PFSK-1 (cell line): ENCODE results near the gene SLC35B3.

ENCODE experiments used
- FOXP2 ChIP-seq: optimal IDR thresholded peaks from 2 replicates; pipeline ENCODE3; 2011; ENCODE audit warnings: borderline replicate concordance, control low read depth, inconsistent platforms; ENCODE audit not compliant: insufficient read depth; ENCODE audit errors: extremely low read length, extremely low read depth
- POLR2AphosphoS5 ChIP-seq: IDR thresholded peaks from 2 replicates; pipeline ENCODE4 v1.6.1; 2012; ENCODE audit warnings: low read depth, mild to moderate bottlenecking, control low read depth, low read length, moderate library complexity
- SIN3A ChIP-seq: IDR thresholded peaks from 2 replicates; pipeline ENCODE4 v1.6.1; 2012; ENCODE audit warnings: mild to moderate bottlenecking, low read length, moderate library complexity, borderline replicate concordance; ENCODE audit not compliant: insufficient read depth
- TAF1 ChIP-seq: IDR thresholded peaks from 2 replicates; pipeline ENCODE4 v1.6.1; 2012; ENCODE audit warnings: low read length, control low read depth, borderline replicate concordance; ENCODE audit not compliant: insufficient read depth
- TF ChIP-seq, protein P1 (sequence below), 2 experiments: IDR thresholded peaks; 2 replicates each; pipeline versions ENCODE4 v1.6.1 to v1.8.0; 2011 to 2012; ENCODE audit warnings: low read depth in 2 of 2, low read length in 2 of 2, control low read depth in 1 of 2, inconsistent platforms in 1 of 2, mild to moderate bottlenecking in 1 of 2, moderate library complexity in 1 of 2; ENCODE audit not compliant: insufficient read depth in 1 of 2

Gene SLC35B3

DNA sequence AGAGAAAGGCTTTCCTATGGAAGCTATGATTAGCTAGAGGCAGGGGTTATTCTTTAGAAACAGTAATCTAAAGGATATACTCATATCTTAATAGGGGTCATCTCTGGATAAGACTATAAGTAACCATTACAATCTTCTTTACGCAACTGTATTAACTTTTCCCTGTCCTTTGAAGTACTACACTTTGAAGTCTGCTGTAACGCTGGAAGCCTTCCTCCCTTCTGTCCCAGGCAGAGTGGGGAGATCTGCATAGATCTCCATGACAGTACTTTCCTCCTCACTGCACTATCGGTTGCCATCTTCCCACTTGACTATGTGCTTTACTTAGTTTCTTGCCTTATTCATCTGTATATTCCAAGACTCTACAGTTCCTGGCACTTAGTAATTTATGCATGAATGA lies 20.1 kb downstream of the SLC35B3 start:
- TF ChIP-seq SIN3A (no peak), POLR2AphosphoS5 (no peak), TAF1 (no peak), FOXP2 (no peak)
- TF ChIP-seq, protein P1, sequence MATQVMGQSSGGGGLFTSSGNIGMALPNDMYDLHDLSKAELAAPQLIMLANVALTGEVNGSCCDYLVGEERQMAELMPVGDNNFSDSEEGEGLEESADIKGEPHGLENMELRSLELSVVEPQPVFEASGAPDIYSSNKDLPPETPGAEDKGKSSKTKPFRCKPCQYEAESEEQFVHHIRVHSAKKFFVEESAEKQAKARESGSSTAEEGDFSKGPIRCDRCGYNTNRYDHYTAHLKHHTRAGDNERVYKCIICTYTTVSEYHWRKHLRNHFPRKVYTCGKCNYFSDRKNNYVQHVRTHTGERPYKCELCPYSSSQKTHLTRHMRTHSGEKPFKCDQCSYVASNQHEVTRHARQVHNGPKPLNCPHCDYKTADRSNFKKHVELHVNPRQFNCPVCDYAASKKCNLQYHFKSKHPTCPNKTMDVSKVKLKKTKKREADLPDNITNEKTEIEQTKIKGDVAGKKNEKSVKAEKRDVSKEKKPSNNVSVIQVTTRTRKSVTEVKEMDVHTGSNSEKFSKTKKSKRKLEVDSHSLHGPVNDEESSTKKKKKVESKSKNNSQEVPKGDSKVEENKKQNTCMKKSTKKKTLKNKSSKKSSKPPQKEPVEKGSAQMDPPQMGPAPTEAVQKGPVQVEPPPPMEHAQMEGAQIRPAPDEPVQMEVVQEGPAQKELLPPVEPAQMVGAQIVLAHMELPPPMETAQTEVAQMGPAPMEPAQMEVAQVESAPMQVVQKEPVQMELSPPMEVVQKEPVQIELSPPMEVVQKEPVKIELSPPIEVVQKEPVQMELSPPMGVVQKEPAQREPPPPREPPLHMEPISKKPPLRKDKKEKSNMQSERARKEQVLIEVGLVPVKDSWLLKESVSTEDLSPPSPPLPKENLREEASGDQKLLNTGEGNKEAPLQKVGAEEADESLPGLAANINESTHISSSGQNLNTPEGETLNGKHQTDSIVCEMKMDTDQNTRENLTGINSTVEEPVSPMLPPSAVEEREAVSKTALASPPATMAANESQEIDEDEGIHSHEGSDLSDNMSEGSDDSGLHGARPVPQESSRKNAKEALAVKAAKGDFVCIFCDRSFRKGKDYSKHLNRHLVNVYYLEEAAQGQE (IDR thresholded peaks at IDR 0.05; ENCODE audit: insufficient read depth in 1 of 2, low read depth in 2 of 2, low read length in 2 of 2), result no peak

DNA sequence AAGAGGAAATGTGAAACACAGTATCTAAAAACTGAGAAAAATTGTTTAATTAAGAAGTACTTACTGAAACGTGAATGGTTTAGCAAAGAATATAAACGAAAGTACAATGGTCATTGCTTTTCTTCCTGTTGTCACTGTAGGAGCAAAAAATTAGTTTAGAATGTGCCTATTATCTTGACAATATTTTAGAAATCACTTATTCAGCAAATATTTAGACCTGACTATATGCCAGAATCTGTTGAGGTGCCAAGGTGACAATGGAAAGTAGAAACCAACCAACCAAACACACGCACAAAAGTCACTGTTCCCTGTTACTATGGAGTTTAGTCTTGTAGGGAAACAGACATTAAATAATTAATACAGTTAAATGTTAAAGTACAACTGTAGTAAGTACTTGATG lies 20.5 kb downstream of the SLC35B3 start:
- TF ChIP-seq POLR2AphosphoS5 (no peak), FOXP2 (no peak), SIN3A (no peak), TAF1 (no peak)
- TF ChIP-seq, protein P1 (IDR thresholded peaks at IDR 0.05; ENCODE audit: insufficient read depth in 1 of 2, low read depth in 2 of 2, low read length in 2 of 2), result no peak

DNA sequence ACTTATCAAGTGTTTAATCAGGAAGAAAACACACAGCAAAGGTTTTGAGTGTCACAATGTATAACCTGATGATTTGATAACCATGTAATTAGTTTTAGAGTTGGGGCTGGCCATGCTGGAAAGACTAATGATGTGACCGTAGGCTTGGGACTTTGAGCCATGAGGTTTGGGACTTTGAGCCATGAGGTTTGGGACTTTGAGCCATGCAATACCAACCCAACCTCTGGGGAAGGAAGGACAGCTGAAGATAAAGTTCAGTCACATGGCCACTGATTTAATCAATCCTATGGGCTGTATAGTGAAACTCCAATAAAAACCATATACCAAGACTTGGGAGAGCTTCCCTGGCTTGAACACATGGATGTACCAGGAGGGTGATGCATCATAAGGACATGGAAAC lies 32.8 kb downstream of the SLC35B3 start:
- TF ChIP-seq POLR2AphosphoS5, result no peak
- no peak for TF ChIP-seq TAF1
- TF ChIP-seq SIN3A, result no peak
- no peak for TF ChIP-seq FOXP2
- TF ChIP-seq, protein P1 (IDR thresholded peaks at IDR 0.05; ENCODE audit: insufficient read depth in 1 of 2, low read depth in 2 of 2, low read length in 2 of 2), result no peak

DNA sequence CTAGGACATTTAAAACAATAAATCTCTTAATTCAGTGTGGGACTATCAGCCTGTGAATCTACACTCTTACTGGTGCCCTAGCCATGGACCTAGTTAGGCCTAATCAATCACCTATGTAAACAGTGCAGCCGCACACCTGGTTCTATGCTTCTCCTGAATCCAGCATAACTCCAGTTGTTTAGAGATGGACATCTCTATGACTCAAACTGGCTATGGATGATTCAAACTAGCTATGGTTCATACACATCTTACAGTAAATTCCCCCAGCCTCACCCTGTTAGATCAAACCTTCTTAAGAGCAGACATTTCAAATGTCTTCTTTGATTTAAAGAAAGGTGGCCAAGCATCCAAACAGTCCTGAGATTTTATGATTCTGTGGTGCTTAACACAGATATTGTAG lies 34.7 kb downstream of the SLC35B3 start:
- no peak for TF ChIP-seq POLR2AphosphoS5

DNA sequence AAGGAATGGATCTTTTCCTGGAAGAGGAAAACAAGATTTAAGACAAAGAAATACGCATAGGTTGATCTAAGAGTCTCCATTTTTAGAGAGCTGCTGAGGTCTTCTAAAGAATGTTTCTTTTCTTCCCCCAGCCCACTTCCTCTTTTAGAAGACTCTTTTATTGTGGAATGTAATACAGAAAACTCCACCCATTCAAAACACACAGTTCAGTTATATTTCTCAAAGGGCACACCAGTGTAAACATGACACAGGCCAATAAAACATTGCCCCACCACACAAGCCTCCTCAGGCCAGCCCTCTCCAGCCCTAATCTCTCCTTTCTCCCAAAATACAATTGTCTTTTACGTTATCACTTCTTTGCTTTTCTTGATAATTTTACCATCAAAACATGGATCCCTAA lies 42.8 kb downstream of the SLC35B3 start:
- TF ChIP-seq FOXP2 (no peak), TAF1 (no peak), SIN3A (no peak), POLR2AphosphoS5 (no peak)
- TF ChIP-seq, protein P1 (IDR thresholded peaks at IDR 0.05; ENCODE audit: insufficient read depth in 1 of 2, low read depth in 2 of 2, low read length in 2 of 2), result no peak
